ENCODE results near the gene GRIK4. TPM values are rescaled to one million over a fixed set of nuclear protein-coding genes. Genes with fewer than 3 reads are reported as not detected.

GRIK4 gene
- total and polyA plus RNA-seq, 2 donors (not counting 3 experiments of a cell fraction or from before 2014, with no cell fraction given), result 0.81 to 1.6 TPM

DNA sequence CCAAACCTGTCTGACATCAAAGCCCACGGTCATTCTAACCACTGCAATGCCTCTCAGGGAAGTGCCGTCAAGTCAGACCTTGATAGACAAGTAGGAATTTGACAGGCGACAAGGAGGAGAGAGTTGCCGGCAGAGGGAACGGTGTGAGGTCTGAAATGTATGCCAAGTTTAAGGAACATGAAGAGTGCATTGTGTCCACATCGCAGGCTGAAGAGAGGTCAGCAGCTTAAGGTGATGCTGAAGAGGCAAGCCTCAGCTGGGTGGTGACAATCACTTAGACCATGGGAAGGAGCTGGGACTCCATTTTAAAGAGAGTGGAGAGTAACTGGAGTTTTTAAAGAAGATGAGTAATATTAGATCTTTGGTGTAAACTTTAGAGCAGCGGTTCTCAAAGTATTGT lies 407.5 kb downstream of the GRIK4 start:
- no peaks in the 10 kb centered on the region for H3K9me1 ChIP-seq (replicated peaks; ENCODE audit: control insufficient read depth, extremely low read depth, insufficient read depth, low read length)
- H3K79me2 ChIP-seq (ENCODE audit: control insufficient read depth, insufficient read depth, low read length), result no peaks in the 10 kb centered on the region
- no peaks in the 10 kb centered on the region for H3K4me1 ChIP-seq (ENCODE audit: control insufficient read depth, extremely low read depth, insufficient read depth, low read length)
- DNase-seq (ENCODE audit: low read depth, low spot score) (no peak), FAIRE-seq (no peak)
- no peaks in the 10 kb centered on the region for H3K9me3 ChIP-seq (replicated peaks; ENCODE audit: control insufficient read depth, insufficient read depth, low read length)
- H3K4me3 ChIP-seq (replicated peaks in 1 of 3; ENCODE audit: insufficient read depth in 1 of 3, low read depth in 1 of 3, low read length in 3 of 3), result no peak overlapping the region
- no peak overlapping the region for H3K4me2 ChIP-seq (ENCODE audit: insufficient read depth, low read length)
- H3K36me3 ChIP-seq (ENCODE audit: control insufficient read depth in 2 of 2, extremely low read depth in 1 of 2, insufficient read depth in 2 of 2, low read length in 2 of 2), result no peaks in the 10 kb centered on the region
- no peak overlapping the region for H2AFZ ChIP-seq (ENCODE audit: low read depth, low read length)
- H4K20me1 ChIP-seq (replicated peaks; ENCODE audit: control insufficient read depth, extremely low read depth, insufficient read depth, low read length), result no peaks in the 10 kb centered on the region
- no peak overlapping the region for H3K9ac ChIP-seq (replicated peaks; ENCODE audit: extremely low read depth, insufficient read depth, low read length)
- no peak for TF ChIP-seq MYC (IDR thresholded peaks at IDR 0.05; ENCODE audit: low read depth, low read length)
- no peaks in the 10 kb centered on the region for H3K27me3 ChIP-seq (ENCODE audit: control insufficient read depth in 2 of 2, insufficient read depth in 2 of 2, low read length in 2 of 2)
- dilution Hi-C loops (cut with MboI; ENCODE audit: extremely low pct_ligation_motif_present, low sequenced_read_pairs) (no loop called here), intact Hi-C loops (cut with micrococcal nuclease) (no loop called here)
- BruUV-seq (replicated peaks), result no TSS peak
- ChIA-PET CTCF (interaction anchor here (1.0 to 1.4 kb wide), 2 partner anchors 11 to 16 kb away, joined by 3 to 4 read pairs; no protein-coding TSS in a partner anchor), POLR2A (no interaction called here)
- no peak overlapping the region for H3K27ac ChIP-seq (ENCODE audit: insufficient read depth, low read depth, low read length)

DNA sequence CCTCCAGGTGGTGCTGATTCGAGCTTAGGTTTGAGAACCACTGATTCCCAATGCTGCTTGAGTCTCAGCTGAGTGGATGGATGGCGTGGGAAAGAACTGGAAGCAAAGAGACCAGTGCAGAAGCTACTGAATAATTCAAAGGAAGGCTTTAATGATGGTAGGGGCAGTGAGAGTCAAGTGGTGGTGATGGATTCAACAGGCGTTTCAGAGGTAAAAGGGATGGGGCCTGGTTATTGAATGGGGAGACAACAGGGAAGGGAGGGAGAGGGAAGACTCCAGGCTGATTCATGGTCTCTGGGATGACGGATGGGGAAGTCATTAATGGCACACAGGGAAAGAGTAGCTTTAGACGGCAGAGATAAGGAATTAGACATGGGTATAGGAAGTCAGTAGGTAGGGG lies 408.0 kb downstream of the GRIK4 start:
- intact Hi-C loops (cut with micrococcal nuclease) (no loop called here), dilution Hi-C loops (cut with MboI; ENCODE audit: extremely low pct_ligation_motif_present, low sequenced_read_pairs) (no loop called here)
- ChIA-PET POLR2A (no interaction called here), CTCF (interaction anchor here (1.4 kb wide), 1 partner anchor 11 kb away, joined by 4 read pairs; no protein-coding TSS in a partner anchor)
- Histone ChIP-seq H3K9me1 (replicated peaks; ENCODE audit: control insufficient read depth, extremely low read depth, insufficient read depth, low read length) (no peaks in the 10 kb centered on the region), H3K79me2 (ENCODE audit: control insufficient read depth, insufficient read depth, low read length) (no peaks in the 10 kb centered on the region), H3K4me3 (replicated peaks in 1 of 3; ENCODE audit: insufficient read depth in 1 of 3, low read depth in 1 of 3, low read length in 3 of 3) (no peak overlapping the region), H2AFZ (ENCODE audit: low read depth, low read length) (no peak overlapping the region), H3K4me2 (ENCODE audit: insufficient read depth, low read length) (no peak overlapping the region), H3K9me3 (replicated peaks; ENCODE audit: control insufficient read depth, insufficient read depth, low read length) (no peaks in the 10 kb centered on the region), H3K36me3 (ENCODE audit: control insufficient read depth in 2 of 2, extremely low read depth in 1 of 2, insufficient read depth in 2 of 2, low read length in 2 of 2) (no peaks in the 10 kb centered on the region), H3K4me1 (ENCODE audit: control insufficient read depth, extremely low read depth, insufficient read depth, low read length) (no peaks in the 10 kb centered on the region), H3K9ac (replicated peaks; ENCODE audit: extremely low read depth, insufficient read depth, low read length) (no peak overlapping the region), H3K27me3 (ENCODE audit: control insufficient read depth in 2 of 2, insufficient read depth in 2 of 2, low read length in 2 of 2) (no peaks in the 10 kb centered on the region), H3K27ac (ENCODE audit: insufficient read depth, low read depth, low read length) (no peak overlapping the region), H4K20me1 (replicated peaks; ENCODE audit: control insufficient read depth, extremely low read depth, insufficient read depth, low read length) (no peaks in the 10 kb centered on the region)
- DNase-seq (ENCODE audit: low read depth, low spot score) (no peak), FAIRE-seq (no peak)
- no TSS peak for BruUV-seq (replicated peaks)
- TF ChIP-seq GATA2 (IDR thresholded peaks at IDR 0.05; ENCODE audit: insufficient read depth, insufficient read length, low read depth, low read length) (no peak), EZH2 (IDR thresholded peaks at IDR 0.05; ENCODE audit: borderline replicate concordance, low read depth, low read length, severe bottlenecking) (no peak), MYC (IDR thresholded peaks at IDR 0.05; ENCODE audit: low read depth, low read length) (no peak), POLR2A (IDR thresholded peaks at IDR 0.05; ENCODE audit: low read depth, low read length) (no peak), POLR2AphosphoS5 (IDR thresholded peaks at IDR 0.05; ENCODE audit: insufficient read depth, low read depth, low read length) (no peak), JUN (IDR thresholded peaks at IDR 0.05; ENCODE audit: borderline replicate concordance, insufficient read depth, insufficient read length, low read depth) (no peak), FOS (IDR thresholded peaks at IDR 0.05; ENCODE audit: borderline replicate concordance, insufficient read depth, low read length) (no peak)
- TF ChIP-seq, protein P1, sequence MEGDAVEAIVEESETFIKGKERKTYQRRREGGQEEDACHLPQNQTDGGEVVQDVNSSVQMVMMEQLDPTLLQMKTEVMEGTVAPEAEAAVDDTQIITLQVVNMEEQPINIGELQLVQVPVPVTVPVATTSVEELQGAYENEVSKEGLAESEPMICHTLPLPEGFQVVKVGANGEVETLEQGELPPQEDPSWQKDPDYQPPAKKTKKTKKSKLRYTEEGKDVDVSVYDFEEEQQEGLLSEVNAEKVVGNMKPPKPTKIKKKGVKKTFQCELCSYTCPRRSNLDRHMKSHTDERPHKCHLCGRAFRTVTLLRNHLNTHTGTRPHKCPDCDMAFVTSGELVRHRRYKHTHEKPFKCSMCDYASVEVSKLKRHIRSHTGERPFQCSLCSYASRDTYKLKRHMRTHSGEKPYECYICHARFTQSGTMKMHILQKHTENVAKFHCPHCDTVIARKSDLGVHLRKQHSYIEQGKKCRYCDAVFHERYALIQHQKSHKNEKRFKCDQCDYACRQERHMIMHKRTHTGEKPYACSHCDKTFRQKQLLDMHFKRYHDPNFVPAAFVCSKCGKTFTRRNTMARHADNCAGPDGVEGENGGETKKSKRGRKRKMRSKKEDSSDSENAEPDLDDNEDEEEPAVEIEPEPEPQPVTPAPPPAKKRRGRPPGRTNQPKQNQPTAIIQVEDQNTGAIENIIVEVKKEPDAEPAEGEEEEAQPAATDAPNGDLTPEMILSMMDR (IDR thresholded peaks at IDR 0.05; ENCODE audit: extremely low read depth in 1 of 2, insufficient read depth in 1 of 2, low read depth in 1 of 2, low read length in 2 of 2), result no peak
- TF ChIP-seq, protein P2, sequence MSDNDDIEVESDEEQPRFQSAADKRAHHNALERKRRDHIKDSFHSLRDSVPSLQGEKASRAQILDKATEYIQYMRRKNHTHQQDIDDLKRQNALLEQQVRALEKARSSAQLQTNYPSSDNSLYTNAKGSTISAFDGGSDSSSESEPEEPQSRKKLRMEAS (IDR thresholded peaks at IDR 0.05; ENCODE audit: insufficient read depth, insufficient read length), result no peak
